HS-27A (cell line): ENCODE results near the gene IL3RA.
"Not testable (repeated sequence)": the region's sequence is repeated elsewhere in the genome, so short reads cannot be mapped to it uniquely, and the experiment has no call there.

Experiments used
- DNase-seq: peaks from one replicate; pipeline ENCODE4 v3.0.0-alpha.2; 2012; ENCODE audit warnings: low read depth, missing footprints

The IL3RA gene

DNA sequence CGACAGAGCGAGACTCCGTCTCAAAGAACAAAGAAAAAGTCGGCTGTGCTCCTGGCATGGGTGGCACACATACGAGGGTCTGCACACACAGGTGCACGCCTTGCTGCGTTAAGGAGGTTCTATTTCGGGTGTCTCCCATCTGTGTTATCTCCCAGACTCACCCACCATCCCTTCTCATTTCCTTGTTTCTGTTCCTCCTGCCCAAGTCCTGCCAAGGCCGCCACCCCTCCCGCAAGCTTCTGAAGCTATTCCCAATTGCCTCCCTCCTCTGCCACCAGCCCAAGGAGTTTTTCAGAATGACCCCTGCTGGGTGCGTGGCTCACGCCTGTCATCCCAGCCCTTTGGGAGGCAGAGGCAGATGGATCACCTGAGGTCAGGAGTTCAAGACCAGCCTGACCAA lies 6.0 kb upstream of the IL3RA start:
- no peak for DNase-seq

- not testable (repeated sequence) for DNase-seq
Measured at GRCh38 chrX:1332433-1332832, 4.2 kb upstream of the IL3RA start.

- no peak for DNase-seq
Measured at GRCh38 chrX:1334854-1335253, 1.7 kb upstream of the IL3RA start.

DNA sequence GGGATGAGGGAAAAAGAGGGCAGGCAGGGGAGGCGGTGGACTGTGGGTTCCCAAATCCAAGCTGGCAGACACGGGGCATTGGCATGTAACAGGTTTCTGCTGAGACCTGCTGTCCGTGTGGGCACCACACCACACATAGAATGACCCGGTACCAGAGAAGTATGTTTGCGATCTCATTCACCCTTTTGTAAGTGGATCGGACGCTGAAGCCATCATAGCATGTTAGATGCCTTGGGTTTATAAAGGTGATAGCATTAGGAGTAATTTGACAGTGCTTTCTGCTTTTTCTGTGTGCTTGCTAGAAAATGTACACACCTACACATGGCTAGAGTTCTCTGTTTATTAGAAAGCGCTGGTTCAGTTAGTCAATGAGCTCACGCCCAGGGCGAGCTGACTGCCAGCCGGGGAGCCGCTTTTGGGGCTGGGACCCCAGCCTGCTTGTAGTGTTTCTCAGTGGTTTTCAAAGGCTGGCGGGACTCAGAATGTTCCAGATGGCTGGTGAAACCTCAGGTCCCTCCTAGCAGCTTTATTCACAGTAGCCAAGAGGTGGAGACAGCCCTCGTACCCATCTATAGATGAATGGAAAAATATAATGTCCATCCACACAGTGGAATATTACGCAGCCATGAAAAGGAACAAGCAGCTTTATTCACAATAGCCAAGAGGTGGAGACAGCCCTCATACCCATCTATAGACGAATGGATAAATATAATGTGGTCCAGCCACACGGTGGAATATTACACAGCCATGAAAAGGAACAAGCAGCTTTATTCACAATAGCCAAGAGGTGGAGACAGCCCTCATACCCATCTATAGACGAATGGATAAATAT lies 579 bp downstream of the IL3RA start:
- no peak for DNase-seq

GRCh38 chrX:1341545-1342184 lies 5.1 kb downstream of the IL3RA start:
- DNase-seq, result no peak

GRCh38 chrX:1349606-1350005 lies 13.0 kb downstream of the IL3RA start:
- not testable (repeated sequence) for DNase-seq

- no peak for DNase-seq
Measured at GRCh38 chrX:1351981-1352714, 15.6 kb downstream of the IL3RA start.

DNA sequence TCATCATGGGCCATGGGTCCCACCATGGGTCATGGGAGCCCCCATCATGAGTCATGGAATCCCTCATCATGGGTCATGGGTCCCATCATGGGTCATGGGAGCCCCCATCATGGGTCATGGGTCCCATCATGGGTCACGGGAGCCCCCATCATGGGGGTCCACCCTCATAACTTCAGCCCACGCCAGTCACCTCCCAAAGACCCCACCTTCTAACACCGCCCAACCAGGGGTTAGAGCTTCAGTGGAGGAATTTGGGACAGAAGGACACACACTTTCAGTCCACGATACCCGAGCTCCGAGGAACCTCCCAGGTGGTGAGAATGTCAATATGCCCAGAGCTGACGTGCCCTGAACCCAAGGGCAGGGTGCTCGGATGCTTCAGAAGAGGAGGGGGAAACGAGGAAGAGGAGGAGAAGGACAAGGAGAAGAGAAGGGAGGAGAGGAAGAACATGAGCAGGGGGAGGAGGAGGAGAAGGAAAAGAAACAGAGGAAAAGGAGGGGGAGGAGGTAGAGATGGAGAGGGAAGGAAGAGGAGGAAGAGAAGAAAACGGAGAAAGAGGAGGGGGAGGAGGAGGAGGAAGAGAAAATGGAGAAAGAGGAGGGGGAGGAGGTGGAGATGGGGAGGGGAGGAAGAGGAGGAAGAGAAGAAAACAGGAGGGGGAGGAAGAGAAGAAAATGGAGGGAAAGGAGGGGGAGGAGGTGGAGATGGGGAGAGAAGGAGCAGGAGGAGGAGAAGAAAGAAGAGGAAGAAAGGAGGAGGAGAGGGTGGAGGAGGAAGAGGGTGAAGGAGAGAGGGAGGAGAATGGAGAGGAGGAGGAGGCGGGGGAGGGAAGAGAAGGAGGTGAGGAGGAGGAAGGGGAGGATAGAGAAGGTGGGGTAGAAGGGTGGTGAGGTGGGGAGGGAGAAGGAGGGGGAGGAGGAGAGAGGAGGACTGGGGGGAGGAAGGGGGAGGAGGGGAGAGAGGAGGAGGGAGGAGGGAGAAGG lies 17.7 kb downstream of the IL3RA start:
- no peak for DNase-seq

GRCh38 chrX:1355131-1356046 lies 18.8 kb downstream of the IL3RA start:
- DNase-seq, result no peak

DNA sequence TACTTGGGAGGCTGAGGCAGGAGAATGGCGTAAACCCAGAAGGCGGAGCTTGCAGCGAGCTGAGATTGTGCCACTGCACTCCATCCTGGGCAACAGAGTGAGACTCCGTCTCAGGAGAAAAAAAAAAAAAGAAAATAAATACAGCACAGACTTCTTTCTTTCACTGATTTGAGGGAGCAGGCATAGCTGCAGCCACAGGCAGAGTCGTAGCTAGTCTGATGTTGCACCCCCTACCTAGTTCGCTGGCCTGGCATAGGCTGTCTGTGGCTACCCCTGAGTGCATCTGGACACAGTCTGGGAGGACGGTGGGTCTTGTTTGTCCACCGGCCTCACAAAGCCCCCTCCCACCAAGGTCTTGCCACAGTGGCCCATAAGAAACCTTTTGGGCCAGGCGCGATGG lies 21.4 kb downstream of the IL3RA start:
- DNase-seq, result no peak

GRCh38 chrX:1358793-1359476 lies 22.4 kb downstream of the IL3RA start:
- DNase-seq, result no peak

DNA sequence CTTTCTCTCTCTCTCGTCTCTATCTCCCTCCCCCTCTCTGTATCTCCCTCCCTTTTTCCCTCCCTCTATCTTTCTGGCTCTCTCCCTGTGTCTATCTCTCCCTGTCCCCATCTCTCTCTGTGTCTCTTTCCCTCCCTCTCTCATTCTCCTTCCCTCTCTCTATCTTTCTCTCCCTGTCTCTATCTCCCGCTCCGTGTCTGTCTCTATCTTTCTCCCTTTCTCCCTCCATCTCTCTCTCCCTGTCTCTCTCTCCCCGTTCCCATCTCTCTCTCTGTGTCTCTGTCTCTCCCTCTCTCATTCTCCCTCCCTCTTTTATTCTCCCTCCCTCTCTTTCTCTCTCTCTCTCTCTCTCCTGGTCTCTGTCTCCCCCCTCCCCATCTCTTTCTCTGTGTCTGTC lies 22.9 kb downstream of the IL3RA start:
- DNase-seq, result no peak

DNA sequence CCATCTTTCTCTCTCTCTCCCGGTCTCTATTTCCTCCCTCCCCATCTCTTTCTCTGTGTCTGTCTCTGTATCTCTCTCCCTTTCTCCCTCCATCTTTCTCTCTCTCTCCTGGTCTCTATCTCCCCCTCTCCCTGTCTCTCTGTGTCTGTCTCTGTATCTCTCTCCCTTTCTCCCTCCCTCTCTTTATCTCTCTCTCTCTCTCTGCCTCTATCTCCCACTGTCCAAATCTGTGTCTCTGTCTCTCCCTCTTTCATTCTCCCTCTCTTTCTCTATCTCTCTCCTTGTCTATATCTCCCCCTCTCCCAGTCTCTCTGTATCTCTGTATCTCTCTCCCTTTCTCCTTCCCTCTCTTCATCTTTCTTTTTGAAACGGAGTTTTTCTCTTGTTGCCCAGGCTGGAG lies 23.6 kb downstream of the IL3RA start:
- no peak for DNase-seq

DNA sequence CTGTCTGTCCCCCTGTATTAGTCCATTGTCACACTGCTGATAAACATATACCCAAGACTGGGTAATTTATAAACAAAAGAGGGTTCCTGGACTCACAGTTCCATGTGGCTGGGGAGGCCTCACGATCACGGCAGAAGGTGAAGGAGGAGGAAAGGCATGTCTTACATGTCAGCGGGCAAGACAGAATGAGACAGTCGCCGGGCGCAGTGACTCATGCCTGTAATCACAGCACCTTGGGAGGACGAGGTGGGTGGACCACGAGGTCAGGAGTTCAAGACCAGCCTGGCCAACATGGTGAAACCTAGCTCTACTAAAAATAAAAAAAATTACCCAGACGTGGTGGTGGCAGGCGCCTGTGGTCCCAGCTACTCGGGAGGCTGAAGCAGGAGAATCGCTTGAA lies 24.7 kb downstream of the IL3RA start:
- no peak for DNase-seq

- no peak for DNase-seq
Measured at GRCh38 chrX:1361910-1362309, 25.3 kb downstream of the IL3RA start.

DNA sequence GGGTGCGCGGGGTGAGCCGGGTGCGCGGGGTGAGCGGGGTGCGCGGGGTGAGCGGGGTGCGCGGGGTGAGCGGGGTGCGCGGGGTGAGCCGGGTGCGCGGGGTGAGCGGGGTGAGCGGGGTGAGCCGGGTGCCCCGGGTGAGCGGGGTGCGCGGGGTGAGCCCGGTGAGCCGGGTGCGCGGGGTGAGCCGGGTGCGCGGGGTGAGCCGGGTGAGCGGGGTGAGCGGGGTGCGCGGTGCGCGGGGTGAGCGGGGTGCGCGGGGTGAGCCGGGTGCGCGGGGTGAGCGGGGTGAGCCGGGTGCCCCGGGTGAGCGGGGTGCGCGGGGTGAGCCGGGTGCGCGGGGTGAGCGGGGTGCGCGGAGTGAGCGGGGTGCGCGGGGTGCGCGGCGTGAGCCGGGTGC lies 29.8 kb downstream of the IL3RA start:
- not testable (repeated sequence) for DNase-seq

DNA sequence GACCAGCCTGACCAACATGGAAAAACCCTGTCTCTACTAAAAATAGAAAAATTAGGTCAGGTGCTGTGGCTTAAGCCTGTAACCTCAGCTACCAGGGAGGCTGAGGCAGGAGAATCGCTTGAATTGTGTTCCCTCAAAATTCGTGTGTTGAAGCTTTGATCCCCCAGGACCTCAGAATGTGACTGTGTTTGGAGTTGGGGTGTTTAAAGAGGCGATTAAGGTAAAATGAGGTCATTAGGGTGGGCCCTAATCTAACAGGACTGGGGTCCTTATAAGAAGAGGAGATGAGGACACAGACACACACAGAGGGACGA lies 31.8 kb downstream of the IL3RA start:
- no peak for DNase-seq

- DNase-seq, result no peak
Measured at GRCh38 chrX:1378306-1378759, 41.7 kb downstream of the IL3RA start.

GRCh38 chrX:1380672-1381233 lies 44.2 kb downstream of the IL3RA start:
- no peak for DNase-seq
